Measurements from ENCODE around the gene RAB5IF.
"Not testable (repeated sequence)": the region's sequence is repeated elsewhere in the genome, so short reads cannot be mapped to it uniquely, and the experiment has no call there.

RAB5IF gene

GRCh38 chr20:36631646-36632045 lies 26.1 kb downstream of the RAB5IF start:
- DNase-seq, result no peak

- no peak for DNase-seq
These were observed 26.5 kb downstream of the RAB5IF start for GRCh38 chr20:36632147-36632486.

- DNase-seq, result no peak
These were observed 27.1 kb downstream of the RAB5IF start for GRCh38 chr20:36632487-36633284.

GRCh38 chr20:36633285-36633772 lies 27.8 kb downstream of the RAB5IF start:
- no peak for DNase-seq

- no peak for DNase-seq
These were observed 28.8 kb downstream of the RAB5IF start for GRCh38 chr20:36634342-36634741.

- DNase-seq, result not testable (repeated sequence)
These were observed 33.4 kb downstream of the RAB5IF start for GRCh38 chr20:36638876-36639400.

- no peak for DNase-seq
These were observed 35.9 kb downstream of the RAB5IF start for GRCh38 chr20:36641506-36641843.

- DNase-seq, result no peak
These were observed 36.6 kb downstream of the RAB5IF start for GRCh38 chr20:36642136-36642535.

- DNase-seq, result no peak
These were observed 38.6 kb downstream of the RAB5IF start for GRCh38 chr20:36644032-36644705.

GRCh38 chr20:36644706-36645095 lies 39.1 kb downstream of the RAB5IF start:
- DNase-seq, result no peak

- DNase-seq, result no peak
These were observed 39.8 kb downstream of the RAB5IF start for GRCh38 chr20:36645353-36645752.

GRCh38 chr20:36645998-36646397 lies 40.4 kb downstream of the RAB5IF start, which contains the start of gene SLA2:
TSS of gene SLA2 (minus strand) at chr20:36646196. CDS start at chr20:36641335, 4,861 bp downstream.
- DNase-seq, result no peak

GRCh38 chr20:36646678-36647077 lies 41.1 kb downstream of the RAB5IF start:
- DNase-seq, result peak; percentile 10

GRCh38 chr20:36647196-36648121 lies 41.9 kb downstream of the RAB5IF start:
- no peak for DNase-seq

GRCh38 chr20:36653456-36653855 lies 47.9 kb downstream of the RAB5IF start:
- no peak for DNase-seq

- no peak for DNase-seq
These were observed 48.9 kb downstream of the RAB5IF start for GRCh38 chr20:36654506-36654905.

GRCh38 chr20:36655004-36655403 lies 49.4 kb downstream of the RAB5IF start:
- no peak for DNase-seq

GRCh38 chr20:36656733-36657132 lies 51.2 kb downstream of the RAB5IF start:
- no peak for DNase-seq

- DNase-seq, result no peak
These were observed 52.7 kb downstream of the RAB5IF start for GRCh38 chr20:36658300-36658699.

Data from NCI-H146 (cell line).